Measurements from ENCODE around the gene ZBTB6. TPM values are rescaled to one million over a fixed set of nuclear protein-coding genes. Genes with fewer than 3 reads are reported as not detected.
A peak's percentile ranks its signal among the peaks of the same experiment; 100 is the strongest.

ZBTB6 gene
- total RNA-seq, 2 experiments from 2014 or later, result 13.0 to 13.6 TPM

GRCh38 chr9:122940749-122941581 is 27.8 kb upstream of the ZBTB6 start, which contains the start of gene RABGAP1:
Gene RABGAP1 (plus strand): TSS chr9:122941020. CDS start chr9:122957060, 16,040 bp downstream.
- Mint-ChIP-seq H3K27ac (peak within 1 kb of the TSS; percentile 94), H3K4me3 (peak within 1 kb of the TSS; percentile 97), H3K9me3 (no peaks in the 10 kb centered on the region), H3K27me3 (no peaks in the 10 kb centered on the region), H3K36me3 (peaks cover 9% of the 10 kb centered on the region), H3K4me1 (peaks cover 29% of the 10 kb centered on the region)
- ATAC-seq (ENCODE audit: low read depth) (peak; percentile 100), DNase-seq (peak; percentile 94)
- POLR2A ChIA-PET, result interaction anchor here (0.6 to 4.1 kb wide), 9 partner anchors 10 to 418 kb away, joined by 3 to 55 read pairs (median 5); partner anchors contain the start of genes RC3H2, ZBTB26 and ZBTB6

DNA sequence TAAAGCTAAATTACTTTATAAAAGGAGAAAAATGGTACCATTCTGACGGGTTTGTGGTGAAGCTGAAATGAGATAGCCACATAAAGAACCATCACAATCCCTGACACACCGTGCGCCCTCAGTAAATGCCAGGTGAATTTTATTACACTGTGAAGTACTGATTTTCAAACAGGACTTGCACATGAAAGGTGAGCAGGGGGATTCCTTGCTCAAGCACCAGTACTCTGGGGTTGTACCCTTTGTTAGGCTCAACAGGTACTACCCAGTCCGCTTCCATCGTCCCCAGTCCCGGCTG is 27.3 kb upstream of the ZBTB6 start:
- no peak for ATAC-seq (ENCODE audit: low read depth)
- Mint-ChIP-seq H3K9me3 (no peaks in the 10 kb centered on the region), H3K27me3 (no peaks in the 10 kb centered on the region), H3K36me3 (peaks cover 9% of the 10 kb centered on the region), H3K4me3 (peak overlapping the region; percentile 97), H3K27ac (peak overlapping the region; percentile 83), H3K4me1 (peaks cover 23% of the 10 kb centered on the region)
- POLR2A ChIA-PET, result interaction anchor here (0.6 to 4.1 kb wide), 9 partner anchors 9 to 419 kb away, joined by 3 to 55 read pairs (median 5); partner anchors contain the start of genes RC3H2, ZBTB26 and ZBTB6
- no peak for DNase-seq

- ATAC-seq (ENCODE audit: low read depth) (no peak), DNase-seq (no peak)
- Mint-ChIP-seq H3K27me3 (no peaks in the 10 kb centered on the region), H3K4me1 (peaks cover 26% of the 10 kb centered on the region), H3K36me3 (peaks cover 13% of the 10 kb centered on the region), H3K27ac (peak overlapping the region; percentile 58), H3K4me3 (no peak overlapping the region), H3K9me3 (no peaks in the 10 kb centered on the region)
- POLR2A ChIA-PET, result interaction anchor here (1.3 to 4.1 kb wide), 3 partner anchors 8 to 59 kb away, joined by 3 to 55 read pairs (median 26); partner anchors contain the start of genes ZBTB26 and ZBTB6
These were observed 26.5 kb upstream of the ZBTB6 start for GRCh38 chr9:122939601-122940000.

GRCh38 chr9:122936883-122937282 is 23.8 kb upstream of the ZBTB6 start:
- no peak for ATAC-seq (ENCODE audit: low read depth)
- H3K4me1 Mint-ChIP-seq, result peaks cover 25% of the 10 kb centered on the region

DNA sequence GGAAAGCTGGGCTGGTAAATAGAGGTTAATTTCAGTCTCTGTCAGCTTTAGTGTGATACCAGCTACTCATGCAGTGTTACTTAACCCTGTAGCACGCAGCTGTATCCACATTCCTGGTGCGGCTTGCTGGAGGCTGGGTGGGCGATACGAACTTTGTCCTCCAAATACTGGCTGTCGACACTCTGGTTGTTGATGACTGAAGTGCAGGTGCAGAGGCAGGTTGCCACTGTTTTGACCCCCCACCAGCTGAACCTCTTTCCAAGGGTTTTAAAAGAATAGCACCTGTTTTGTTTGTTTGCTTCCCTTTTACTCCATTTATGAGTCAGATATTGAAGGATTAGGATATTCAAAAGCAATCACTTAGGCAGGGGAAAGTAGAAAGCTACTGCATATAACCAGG is 23.3 kb upstream of the ZBTB6 start:
- no peak for DNase-seq
- Mint-ChIP-seq H3K27me3 (no peaks in the 10 kb centered on the region), H3K4me3 (no peak overlapping the region), H3K4me1 (peaks cover 21% of the 10 kb centered on the region), H3K36me3 (peaks cover 11% of the 10 kb centered on the region), H3K9me3 (no peaks in the 10 kb centered on the region), H3K27ac (no peak overlapping the region)
- POLR2A ChIA-PET, result no interaction called here
- no peak for ATAC-seq (ENCODE audit: low read depth)

More at GRCh38 chr9:122936883-122937282, 23.8 kb upstream of the ZBTB6 start:
- H3K4me3 Mint-ChIP-seq, result no peak overlapping the region
- POLR2A ChIA-PET, result no interaction called here
- H3K9me3 Mint-ChIP-seq, result no peaks in the 10 kb centered on the region
- no peaks in the 10 kb centered on the region for H3K27me3 Mint-ChIP-seq
- no peak overlapping the region for H3K27ac Mint-ChIP-seq
- peaks cover 11% of the 10 kb centered on the region for H3K36me3 Mint-ChIP-seq
- no peak for DNase-seq

- Mint-ChIP-seq H3K9me3 (no peaks in the 10 kb centered on the region), H3K4me1 (peaks cover 13% of the 10 kb centered on the region), H3K27ac (peak within 1 kb of the TSS; percentile 85), H3K4me3 (no peak within 1 kb of the TSS), H3K36me3 (peaks cover 8% of the 10 kb centered on the region), H3K27me3 (no peaks in the 10 kb centered on the region)
- DNase-seq, result peak; percentile 85
- peak; percentile 98 for ATAC-seq (ENCODE audit: low read depth)
- POLR2A ChIA-PET, result interaction anchor here (0.5 to 4.2 kb wide), 10 partner anchors 10 to 904 kb away, joined by 3 to 55 read pairs (median 4); partner anchors contain the start of genes PDCL, RABGAP1, RC3H2 and ZBTB6
These were observed 18.4 kb upstream of the ZBTB6 start, which contains the start of gene ZBTB26 for GRCh38 chr9:122931226-122932121. Gene ZBTB26 (minus strand): TSS chr9:122931512. CDS start chr9:122919934, 11,578 bp downstream.

DNA sequence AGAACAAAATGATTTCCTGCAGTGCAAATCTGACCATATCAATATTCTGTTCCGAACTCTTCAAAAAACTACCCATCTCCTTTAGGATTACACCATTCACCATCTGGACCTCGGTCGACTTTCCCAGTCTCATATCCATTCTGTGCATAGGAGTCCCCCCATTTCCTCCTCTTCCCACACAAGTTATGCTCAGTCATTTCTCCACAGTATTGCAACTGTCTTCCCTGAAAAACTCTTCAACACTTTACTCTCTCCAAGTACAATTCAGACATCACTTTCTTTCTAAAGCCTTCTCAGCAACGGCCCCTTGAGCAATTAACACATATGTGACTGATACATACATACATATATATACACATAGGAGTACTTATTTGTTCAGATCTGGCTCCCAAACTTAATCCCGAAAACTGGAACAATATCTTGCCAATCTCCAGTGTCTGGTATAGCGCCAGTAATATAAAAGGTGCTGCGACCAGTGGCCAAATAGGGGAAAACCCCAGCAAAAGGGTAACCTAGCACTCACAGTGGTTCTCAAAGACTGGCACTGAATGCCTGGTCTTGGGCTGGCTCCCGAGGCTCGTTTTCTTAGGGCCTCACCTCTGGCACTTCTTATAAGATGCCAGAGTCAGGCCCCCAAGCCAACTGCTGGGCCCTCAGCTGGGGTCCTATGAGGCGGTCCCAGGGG is 17.6 kb upstream of the ZBTB6 start:
- Mint-ChIP-seq H3K36me3 (peaks cover 4% of the 10 kb centered on the region), H3K4me3 (no peak overlapping the region), H3K4me1 (peaks cover 13% of the 10 kb centered on the region), H3K27me3 (no peaks in the 10 kb centered on the region), H3K27ac (no peak overlapping the region), H3K9me3 (no peaks in the 10 kb centered on the region)
- POLR2A ChIA-PET, result interaction anchor here (1.0 to 4.2 kb wide), 5 partner anchors 11 to 103 kb away, joined by 3 to 55 read pairs (median 23); partner anchors contain the start of genes PDCL, RABGAP1, RC3H2 and ZBTB6
- DNase-seq (no peak), ATAC-seq (ENCODE audit: low read depth) (no peak)

GRCh38 chr9:122929796-122930354 is 16.8 kb upstream of the ZBTB6 start:
- no peak for DNase-seq
- Mint-ChIP-seq H3K27me3 (no peaks in the 10 kb centered on the region), H3K4me1 (peaks cover 10% of the 10 kb centered on the region), H3K36me3 (peaks cover 2% of the 10 kb centered on the region), H3K4me3 (no peak overlapping the region), H3K9me3 (no peaks in the 10 kb centered on the region), H3K27ac (no peak overlapping the region)
- no peak for ATAC-seq (ENCODE audit: low read depth)
- POLR2A ChIA-PET, result interaction anchor here (3.3 to 4.2 kb wide), 2 partner anchors 12 to 25 kb away, joined by 23 to 55 read pairs; partner anchors contain the start of genes RABGAP1 and RC3H2

DNA sequence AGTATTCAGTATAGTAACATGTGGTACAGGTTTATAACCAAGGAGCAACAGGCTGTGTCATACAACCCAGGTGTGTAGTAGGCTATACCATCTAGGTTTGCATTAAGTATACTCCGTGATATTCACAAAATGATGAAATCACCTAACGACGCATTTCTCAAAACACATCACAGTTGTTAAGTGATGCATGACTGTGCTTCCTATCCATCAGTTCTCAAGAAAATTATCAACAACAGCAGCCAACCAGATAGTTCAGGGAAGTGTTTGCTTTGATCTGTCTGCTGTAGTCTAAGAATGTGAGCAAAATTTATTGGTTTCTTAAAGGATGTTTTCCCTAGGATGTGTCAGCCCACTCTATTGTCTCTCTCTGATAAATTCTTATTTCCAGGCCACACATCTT is 10.8 kb upstream of the ZBTB6 start:
- Mint-ChIP-seq H3K27ac (no peak overlapping the region), H3K9me3 (no peaks in the 10 kb centered on the region), H3K27me3 (no peaks in the 10 kb centered on the region), H3K4me3 (no peak overlapping the region), H3K36me3 (no peaks in the 10 kb centered on the region), H3K4me1 (peaks cover 5% of the 10 kb centered on the region)
- ATAC-seq (ENCODE audit: low read depth) (no peak), DNase-seq (no peak)
- POLR2A ChIA-PET, result interaction anchor here (0.6 kb wide), 1 partner anchor 9 kb away, joined by 3 read pairs; no protein-coding TSS in a partner anchor

- peaks cover 5% of the 10 kb centered on the region for H3K4me1 Mint-ChIP-seq
- H3K27ac Mint-ChIP-seq, result no peak overlapping the region
- H3K9me3 Mint-ChIP-seq, result no peaks in the 10 kb centered on the region
- DNase-seq (no peak), ATAC-seq (ENCODE audit: low read depth) (no peak)
- H3K36me3 Mint-ChIP-seq, result no peaks in the 10 kb centered on the region
- POLR2A ChIA-PET, result no interaction called here
- no peak overlapping the region for H3K4me3 Mint-ChIP-seq
- no peaks in the 10 kb centered on the region for H3K27me3 Mint-ChIP-seq
These were observed 9.6 kb upstream of the ZBTB6 start for GRCh38 chr9:122922713-122923112.

GRCh38 chr9:122918310-122918709 is 5.2 kb upstream of the ZBTB6 start:
- Mint-ChIP-seq H3K4me1 (peaks cover 2% of the 10 kb centered on the region), H3K9me3 (no peaks in the 10 kb centered on the region), H3K27ac (no peak overlapping the region), H3K27me3 (no peaks in the 10 kb centered on the region), H3K4me3 (no peak overlapping the region), H3K36me3 (peaks cover 2% of the 10 kb centered on the region)
- ATAC-seq (ENCODE audit: low read depth) (no peak), DNase-seq (no peak)
- POLR2A ChIA-PET, result no interaction called here

DNA sequence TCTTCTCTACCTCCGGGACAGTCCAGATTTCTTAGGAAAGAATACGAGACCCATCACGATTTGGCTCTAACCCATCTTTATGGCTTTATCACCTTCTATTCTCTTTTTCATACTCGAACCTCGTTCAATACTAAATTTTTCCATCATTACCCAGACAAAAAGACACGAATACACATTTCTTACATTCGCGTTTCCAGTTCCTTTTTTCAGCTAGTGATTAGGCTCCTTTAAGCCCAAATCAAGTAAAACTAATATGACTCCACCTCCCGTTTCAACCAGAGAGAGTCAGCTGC is 506 bp downstream of the ZBTB6 start:
- peak overlapping the region; percentile 94 for H3K4me3 Mint-ChIP-seq
- H3K27me3 Mint-ChIP-seq, result no peaks in the 10 kb centered on the region
- DNase-seq (no peak), ATAC-seq (ENCODE audit: low read depth) (no peak)
- peak overlapping the region; percentile 96 for H3K27ac Mint-ChIP-seq
- H3K9me3 Mint-ChIP-seq, result no peaks in the 10 kb centered on the region
- peaks cover 25% of the 10 kb centered on the region for H3K36me3 Mint-ChIP-seq
- peaks cover 22% of the 10 kb centered on the region for H3K4me1 Mint-ChIP-seq
- POLR2A ChIA-PET, result interaction anchor here (0.6 to 2.5 kb wide), 14 partner anchors 8 to 1711 kb away, joined by 3 to 33 read pairs (median 6); partner anchors contain the start of genes PDCL, RABGAP1, RC3H2 and ZBTB26
